ENCODE measurements around the gene ESCO1. TPM values are rescaled to one million over a fixed set of nuclear protein-coding genes. Genes with fewer than 3 reads are reported as not detected.

ESCO1 gene
- total and polyA plus RNA-seq, 2 of the 4 experiments (the other 2 are of a cell fraction): 3.1 to 4.5 TPM

GRCh38 chr18:21502661-21503060 is 97.8 kb downstream of the ESCO1 start:
- Histone ChIP-seq H3K9ac (ENCODE audit: low read depth, low read length) (no peak overlapping the region), H2BK15ac (ENCODE audit: low read depth, low read length) (no peak overlapping the region), H3K4me2 (ENCODE audit: low read depth, low read length) (no peak overlapping the region), H2AFZ (replicated peaks; ENCODE audit: low read length, poor library complexity) (no peak overlapping the region), H3K23ac (ENCODE audit: low read depth, low read length) (no peak overlapping the region), H3K56ac (ENCODE audit: extremely low read depth, insufficient read depth, low read length) (no peak overlapping the region), H3K18ac (ENCODE audit: low read depth, low read length) (no peak overlapping the region), H3K9me1 (ENCODE audit: insufficient read depth, low read length) (no peaks in the 10 kb centered on the region; the same call in 1 of the 2 replicates), H4K20me1 (ENCODE audit: insufficient read depth, low read length) (no peaks in the 10 kb centered on the region), H4K5ac (ENCODE audit: low read depth, low read length) (no peak overlapping the region), H3K36me3 (ENCODE audit: control insufficient read depth, insufficient read depth, low read length) (no peaks in the 10 kb centered on the region), H2BK20ac (ENCODE audit: low read depth, low read length) (no peak overlapping the region), H2BK120ac (ENCODE audit: low read depth, low read length) (no peak overlapping the region), H4K91ac (ENCODE audit: insufficient read depth, low read depth, low read length) (no peak overlapping the region), H3K4ac (ENCODE audit: low read depth, low read length) (no peak overlapping the region), H3K4me3 (ENCODE audit: insufficient read depth, low read depth, low read length) (no peak overlapping the region), H4K8ac (ENCODE audit: low read depth in 2 of 2, low read length in 2 of 2) (no peak overlapping the region), H3K4me1 (ENCODE audit: control insufficient read depth, insufficient read depth, low read length) (no peaks in the 10 kb centered on the region), H3K79me1 (ENCODE audit: low read depth in 1 of 2, low read length in 2 of 2) (no peaks in the 10 kb centered on the region), H2AK9ac (replicated peaks; ENCODE audit: low read depth, low read length, poor library complexity) (no peak overlapping the region), H3K9me3 (ENCODE audit: control insufficient read depth, insufficient read depth, low read length) (no peaks in the 10 kb centered on the region), H3K27me3 (ENCODE audit: control insufficient read depth, insufficient read depth, low read length) (peaks cover 7% of the 10 kb centered on the region; the same call in 1 of the 2 replicates), H3K27ac (ENCODE audit: insufficient read depth, low read length) (no peak overlapping the region), H2AK5ac (ENCODE audit: low read depth, low read length) (no peak overlapping the region), H2BK5ac (ENCODE audit: low read depth, low read length, poor library complexity, severe bottlenecking) (no peak overlapping the region), H3K14ac (replicated peaks; ENCODE audit: low read depth, low read length) (no peak overlapping the region)
- BruUV-seq (replicated peaks): no TSS peak
- TF ChIP-seq MXI1 (IDR thresholded peaks at IDR 0.05; ENCODE audit: borderline replicate concordance, low read depth, low read length): no peak
- TF ChIP-seq FOS (IDR thresholded peaks at IDR 0.05; ENCODE audit: low read depth, low read length): no peak
- no peak for TF ChIP-seq CEBPB (IDR thresholded peaks at IDR 0.05; ENCODE audit: low read depth, low read length)
- no peak for TF ChIP-seq RAD21 (IDR thresholded peaks at IDR 0.05; ENCODE audit: low read length)
- TF ChIP-seq CHD1 (IDR thresholded peaks at IDR 0.05; ENCODE audit: low read depth, low read length): no peak
- TF ChIP-seq SMC3 (IDR thresholded peaks at IDR 0.05; ENCODE audit: low read depth, low read length): no peak
- no peak for TF ChIP-seq NFE2L2 (IDR thresholded peaks at IDR 0.05; ENCODE audit: low read depth, low read length)
- no peak for TF ChIP-seq RFX5 (IDR thresholded peaks at IDR 0.05; ENCODE audit: low read depth, low read length)
- TF ChIP-seq MAZ (IDR thresholded peaks at IDR 0.05; ENCODE audit: borderline replicate concordance, low read depth, low read length): no peak
- TF ChIP-seq RCOR1 (IDR thresholded peaks at IDR 0.05; ENCODE audit: insufficient replicate concordance, low read length): no peak
- CTCF ChIA-PET: interaction anchor here (0.8 kb wide), 1 partner anchor 290 kb away, joined by 3 read pairs; no protein-coding TSS in a partner anchor
- dilution Hi-C loops (cut with HindIII; ENCODE audit: low sequenced_read_pairs, unreplicated experiment) (no loop called here), intact Hi-C loops (cut with micrococcal nuclease) (no loop called here), in situ Hi-C loops (cut with MboI; ENCODE audit: low sequenced_read_pairs) (no loop called here)
- POLR2A ChIA-PET (ENCODE audit: unreplicated experiment): no interaction called here
- no peak for DNase-seq
- ATAC-seq (ENCODE audit: low read depth): no peak
- WGBS, 2 experiments (ENCODE audit: extremely low coverage in 2 of 2, insufficient read length in 1 of 2): no CpG with 5 or more reads among the region's 7 CpGs

Measured in IMR-90 (cell line).